Kidney epithelial cell (primary cell): ENCODE results near the gene NCBP3. TPM values are rescaled to one million over a fixed set of nuclear protein-coding genes. Genes with fewer than 3 reads are reported as not detected.

ENCODE experiments used
- DNase-seq: peaks from one replicate; pipeline ENCODE4 v3.0.0-alpha.2; 2010; ENCODE audit warnings: low read depth
- H3K27me3 ChIP-seq: 2 replicates; pipeline ENCODE4 v1.6.0; 2011; ENCODE audit warnings: low read length; ENCODE audit not compliant: control insufficient read depth, insufficient read depth
- H3K36me3 ChIP-seq: 2 replicates; pipeline ENCODE4 v1.5.1; 2011; ENCODE audit warnings: low read length; ENCODE audit not compliant: control insufficient read depth, insufficient read depth
- H3K4me3 ChIP-seq: 2 replicates; pipeline ENCODE4 v1.5.1; 2011; ENCODE audit warnings: low read depth, mild to moderate bottlenecking, control low read depth, low read length
- CTCF ChIP-seq: IDR thresholded peaks from 2 replicates; pipeline ENCODE4 v1.5.1; 2011; ENCODE audit warnings: mild to moderate bottlenecking, moderate library complexity, low read length, control low read depth, inconsistent platforms; ENCODE audit not compliant: insufficient read depth, poor library complexity, severe bottlenecking
- total RNA-seq: library from RNA; depleted of rRNA; stranded (reverse); fragments of >200 nt; gene quantifications from 2 replicates; pipeline ENCODE4 v1.2.3, GENCODE V29; 2015

NCBP3 gene
- total RNA-seq, 1 donor from 2014 or later: 29.1 TPM

DNA sequence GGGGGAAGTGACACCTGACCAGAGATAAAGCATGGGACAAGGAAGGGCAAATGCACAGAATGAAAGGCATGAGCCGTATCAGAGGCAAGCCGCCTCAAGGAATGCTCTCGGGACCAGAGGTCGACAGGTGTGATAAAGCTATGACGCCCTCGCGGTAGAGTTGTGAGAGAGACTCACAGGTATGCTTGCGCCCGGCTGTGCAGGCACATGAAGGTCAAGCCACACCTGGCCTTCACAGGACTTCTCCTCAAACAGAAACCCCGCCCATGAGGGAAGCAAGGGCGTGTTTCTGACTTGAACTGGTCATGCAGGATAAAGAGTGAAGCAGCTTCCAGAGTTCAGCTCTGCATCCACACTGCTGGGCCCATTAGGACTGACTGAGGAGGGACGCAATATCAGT, 7.8 kb downstream of the NCBP3 start:
- Histone ChIP-seq H3K36me3 (peaks cover 2% of the 10 kb centered on the region), H3K4me3 (no peak overlapping the region), H3K27me3 (no peaks in the 10 kb centered on the region)
- no peak for TF ChIP-seq CTCF
- no peak for DNase-seq

- H3K4me3 ChIP-seq: no peak overlapping the region
- DNase-seq: no peak
- no peak for TF ChIP-seq CTCF
- H3K27me3 ChIP-seq: no peaks in the 10 kb centered on the region
- peaks cover 2% of the 10 kb centered on the region for H3K36me3 ChIP-seq
Measured at GRCh38 chr17:3836551-3836950, 9.5 kb downstream of the NCBP3 start.

GRCh38 chr17:3835410-3836229, 10.4 kb downstream of the NCBP3 start:
- no peak overlapping the region for H3K4me3 ChIP-seq
- H3K36me3 ChIP-seq: peaks cover 2% of the 10 kb centered on the region
- DNase-seq: no peak
- TF ChIP-seq CTCF: no peak
- no peaks in the 10 kb centered on the region for H3K27me3 ChIP-seq

DNA sequence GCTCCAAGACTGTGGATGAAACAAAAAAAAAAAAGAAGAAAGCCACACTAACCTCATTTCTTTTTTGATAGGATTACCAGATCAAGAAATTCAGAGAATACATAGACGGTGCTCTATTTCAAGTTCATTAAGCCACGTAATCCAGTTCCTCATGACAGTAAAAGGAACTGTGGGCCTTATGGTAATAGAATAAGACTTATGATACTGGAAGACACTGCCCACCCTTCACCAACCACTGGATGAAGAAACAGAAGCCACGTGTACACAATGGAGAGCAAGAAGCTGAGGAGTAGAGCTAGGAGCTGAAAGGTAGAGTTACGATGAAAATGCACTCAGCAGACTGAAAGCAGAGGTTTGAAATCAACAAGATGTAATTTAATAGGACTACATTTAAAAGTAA, 11.2 kb downstream of the NCBP3 start:
- Histone ChIP-seq H3K4me3 (no peak overlapping the region), H3K36me3 (peaks cover 2% of the 10 kb centered on the region), H3K27me3 (no peaks in the 10 kb centered on the region)
- no peak for DNase-seq
- TF ChIP-seq CTCF: no peak

GRCh38 chr17:3828852-3829232, 17.2 kb downstream of the NCBP3 start:
- Histone ChIP-seq H3K27me3 (no peaks in the 10 kb centered on the region), H3K4me3 (no peak overlapping the region), H3K36me3 (no peaks in the 10 kb centered on the region)
- TF ChIP-seq CTCF: no peak
- DNase-seq: no peak

DNA sequence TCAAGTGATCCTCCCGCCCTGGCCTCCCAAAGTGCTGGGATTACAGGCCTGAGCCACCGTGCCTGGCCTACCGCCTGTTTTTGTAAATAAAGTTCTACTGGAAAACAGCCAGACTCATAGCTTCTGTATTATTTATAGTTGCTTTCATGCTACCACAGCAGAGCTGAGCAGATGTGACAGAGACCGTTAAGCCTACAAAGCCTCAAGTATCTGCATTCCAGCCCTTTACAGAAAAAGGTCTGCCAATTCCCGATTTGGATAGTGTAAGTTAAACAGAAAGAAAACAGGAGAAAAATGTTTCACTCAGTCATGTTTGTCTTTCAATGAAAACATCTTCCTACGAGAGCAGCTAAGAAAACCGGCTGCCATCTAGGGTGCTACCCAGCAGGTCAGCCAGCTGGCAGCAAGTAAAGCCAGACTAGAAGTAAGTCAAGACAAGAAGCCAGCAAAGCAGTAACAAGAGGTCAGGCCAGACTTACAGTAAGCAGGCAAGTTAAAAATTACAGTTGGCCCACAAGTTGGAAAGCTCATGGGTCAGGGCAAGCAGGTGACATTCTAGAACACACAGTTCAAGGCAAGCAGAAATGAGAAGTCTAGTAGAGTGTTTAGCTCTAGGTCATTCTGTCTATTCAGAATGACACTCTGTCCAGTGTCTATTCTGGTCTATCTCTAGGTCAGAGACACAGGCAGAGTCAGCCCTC, 17.7 kb downstream of the NCBP3 start:
- no peaks in the 10 kb centered on the region for H3K27me3 ChIP-seq
- DNase-seq: no peak
- TF ChIP-seq CTCF: no peak
- no peaks in the 10 kb centered on the region for H3K36me3 ChIP-seq
- H3K4me3 ChIP-seq: no peak overlapping the region
